HG03432 (cell line): ENCODE measurements around the gene SLC35G1.

Experiments used
- ATAC-seq: cut with Tn5 transposase; IDR thresholded peaks from one replicate; pipeline ENCODE4 v1.9.1; 2021; ENCODE audit warnings: mild to moderate bottlenecking, moderate library complexity; ENCODE audit not compliant: unreplicated experiment

The SLC35G1 gene, protein sequence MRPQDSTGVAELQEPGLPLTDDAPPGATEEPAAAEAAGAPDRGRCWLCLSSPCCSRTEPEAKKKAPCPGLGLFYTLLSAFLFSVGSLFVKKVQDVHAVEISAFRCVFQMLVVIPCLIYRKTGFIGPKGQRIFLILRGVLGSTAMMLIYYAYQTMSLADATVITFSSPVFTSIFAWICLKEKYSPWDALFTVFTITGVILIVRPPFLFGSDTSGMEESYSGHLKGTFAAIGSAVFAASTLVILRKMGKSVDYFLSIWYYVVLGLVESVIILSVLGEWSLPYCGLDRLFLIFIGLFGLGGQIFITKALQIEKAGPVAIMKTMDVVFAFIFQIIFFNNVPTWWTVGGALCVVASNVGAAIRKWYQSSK

DNA sequence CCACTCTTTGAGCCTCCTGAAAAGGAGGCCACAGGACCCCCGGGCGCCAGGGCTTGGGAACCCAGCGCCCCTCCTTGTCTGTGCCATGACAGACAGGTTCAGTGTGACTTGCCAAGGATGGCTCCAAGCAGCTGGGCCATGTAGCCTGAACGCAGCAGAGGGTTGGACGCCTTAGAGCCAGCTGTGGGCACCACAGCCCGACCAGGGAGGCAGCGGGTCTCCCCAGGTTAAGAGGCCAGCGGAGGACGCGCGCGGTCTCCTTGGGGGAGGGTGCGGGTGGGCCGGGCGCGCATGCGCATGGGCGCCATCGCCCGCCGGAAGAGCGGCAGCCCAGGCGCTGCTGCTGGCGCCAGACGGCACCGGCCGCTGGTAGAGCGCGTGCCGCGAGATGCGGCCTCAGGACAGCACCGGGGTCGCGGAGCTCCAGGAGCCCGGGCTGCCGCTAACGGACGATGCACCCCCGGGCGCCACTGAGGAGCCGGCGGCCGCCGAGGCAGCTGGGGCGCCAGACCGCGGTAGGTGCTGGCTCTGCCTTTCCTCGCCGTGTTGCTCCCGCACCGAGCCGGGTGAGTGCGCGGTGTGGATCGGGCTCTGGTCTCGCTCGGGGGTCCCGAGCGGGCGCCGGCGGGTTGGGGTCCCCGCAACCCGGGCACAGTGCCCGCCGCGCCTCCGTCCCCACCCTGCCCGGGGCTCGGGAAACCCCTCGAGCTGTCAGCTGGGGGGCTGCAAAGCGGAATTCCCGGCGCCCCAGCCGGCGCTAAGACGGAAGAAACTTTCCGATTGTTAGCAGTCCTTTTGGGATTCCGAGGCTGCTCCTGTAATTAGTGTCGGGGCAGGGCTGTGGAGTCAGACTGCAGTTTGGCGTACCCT is at the start of gene SLC35G1:
Gene SLC35G1 (plus strand): TSS at position 333 of the 870 bp plus-strand sequence. CDS start 56 bp downstream, at position 389.
- ATAC-seq: peak; percentile 96

GRCh38 chr10:93844979-93845626 is 48.7 kb upstream of the SLC35G1 start:
- no peak for ATAC-seq

- ATAC-seq: no peak
Measured at GRCh38 chr10:93849593-93849992, 44.2 kb upstream of the SLC35G1 start.

DNA sequence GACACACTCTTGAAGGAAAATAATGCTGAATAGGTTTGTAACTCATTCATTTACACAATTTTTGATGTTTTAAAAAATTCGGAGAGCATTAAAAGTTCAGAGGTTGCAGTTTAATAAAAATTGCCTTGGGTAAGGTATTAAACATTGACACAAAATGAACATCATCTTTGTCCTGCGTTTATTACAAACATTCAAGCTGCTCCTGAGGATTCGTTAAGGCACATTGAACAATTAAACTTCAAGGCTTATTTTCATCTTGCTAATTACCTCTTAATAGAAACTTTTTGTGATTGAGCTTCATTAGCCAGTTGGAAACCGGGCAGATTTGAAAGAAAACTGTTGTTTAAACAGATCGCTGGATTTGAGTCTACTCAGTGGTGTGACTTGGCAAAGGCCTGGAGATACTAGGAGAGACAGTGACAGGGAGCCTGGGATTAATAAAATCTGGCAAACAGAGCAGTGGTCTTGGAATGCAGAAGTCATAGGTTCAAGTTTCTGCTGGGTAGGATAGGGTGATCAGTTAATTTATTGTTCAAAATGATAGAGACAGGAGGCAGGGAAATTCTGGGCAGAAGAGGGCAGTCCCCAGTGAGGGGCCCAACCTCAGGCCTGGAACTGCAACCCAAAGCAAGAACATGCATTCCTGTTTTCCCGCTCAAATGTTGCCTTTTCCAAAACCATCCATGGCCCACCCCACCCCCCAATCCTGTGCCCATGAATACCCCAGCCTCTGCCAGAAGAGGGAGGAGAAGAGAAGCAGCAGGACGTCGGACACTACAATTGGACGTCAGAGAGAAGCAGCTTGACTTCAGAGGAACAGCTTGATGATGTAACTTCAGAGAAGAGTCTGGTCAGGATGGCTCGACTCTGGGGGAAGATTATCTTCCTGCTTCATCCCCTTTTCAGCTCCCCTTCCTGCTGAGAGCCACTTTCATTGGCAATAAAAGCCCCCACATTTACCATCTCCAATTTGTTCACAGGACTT is 43.5 kb upstream of the SLC35G1 start:
- ATAC-seq: no peak

GRCh38 chr10:93851169-93851568 is 42.6 kb upstream of the SLC35G1 start:
- ATAC-seq: no peak

GRCh38 chr10:93852476-93853095 is 41.2 kb upstream of the SLC35G1 start:
- ATAC-seq: no peak

GRCh38 chr10:93854975-93855374 is 38.8 kb upstream of the SLC35G1 start:
- no peak for ATAC-seq

GRCh38 chr10:93856349-93857145 is 37.2 kb upstream of the SLC35G1 start:
- ATAC-seq: no peak

DNA sequence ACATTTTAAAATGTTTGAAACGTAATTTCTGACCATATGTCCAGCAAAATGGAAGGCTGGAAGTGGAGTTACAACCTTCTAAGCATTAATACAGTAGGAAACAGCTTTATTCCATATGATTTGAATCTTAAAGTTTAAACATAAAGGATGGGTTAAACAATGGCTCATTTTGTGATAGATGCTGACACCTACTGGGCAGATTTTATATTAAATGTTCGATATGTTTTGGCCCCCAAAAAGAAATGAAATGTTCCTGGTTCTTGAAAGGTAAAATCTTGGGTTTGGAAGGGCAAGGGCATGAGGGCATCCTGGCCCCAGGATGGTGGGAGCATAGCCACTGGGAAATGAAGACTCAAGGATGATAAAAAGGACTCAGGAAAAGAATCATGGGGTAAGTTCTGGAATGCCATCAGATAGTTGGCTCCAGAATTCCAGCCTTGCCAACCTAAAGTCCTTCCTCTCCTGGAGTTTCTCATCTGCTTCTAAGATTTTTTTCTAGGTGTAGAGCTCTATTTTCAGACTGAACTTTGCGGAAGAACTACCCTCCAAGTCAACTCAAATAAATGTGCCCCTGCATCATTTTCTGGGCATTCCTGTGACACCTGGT is 34.6 kb upstream of the SLC35G1 start:
- ATAC-seq: no peak

DNA sequence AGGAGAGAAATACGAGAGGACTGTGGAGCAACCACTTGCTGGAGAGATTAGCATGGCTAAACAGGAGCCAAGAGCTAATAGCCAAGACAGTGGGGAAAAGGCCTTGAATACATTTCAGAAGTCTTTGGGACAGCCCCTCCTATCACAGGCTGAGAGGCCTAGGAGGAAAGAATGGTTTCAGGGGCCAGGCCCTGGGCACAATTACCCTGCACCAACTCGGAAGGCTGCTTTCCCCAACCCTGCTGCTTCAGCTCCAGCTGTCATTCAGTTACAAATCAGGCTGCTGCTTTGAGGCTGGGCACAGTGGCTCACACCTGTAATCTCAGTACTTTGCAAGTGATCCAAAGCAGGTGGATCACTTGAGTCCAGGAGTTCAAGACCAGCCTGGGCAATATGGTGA is 32.0 kb upstream of the SLC35G1 start:
- ATAC-seq: no peak

DNA sequence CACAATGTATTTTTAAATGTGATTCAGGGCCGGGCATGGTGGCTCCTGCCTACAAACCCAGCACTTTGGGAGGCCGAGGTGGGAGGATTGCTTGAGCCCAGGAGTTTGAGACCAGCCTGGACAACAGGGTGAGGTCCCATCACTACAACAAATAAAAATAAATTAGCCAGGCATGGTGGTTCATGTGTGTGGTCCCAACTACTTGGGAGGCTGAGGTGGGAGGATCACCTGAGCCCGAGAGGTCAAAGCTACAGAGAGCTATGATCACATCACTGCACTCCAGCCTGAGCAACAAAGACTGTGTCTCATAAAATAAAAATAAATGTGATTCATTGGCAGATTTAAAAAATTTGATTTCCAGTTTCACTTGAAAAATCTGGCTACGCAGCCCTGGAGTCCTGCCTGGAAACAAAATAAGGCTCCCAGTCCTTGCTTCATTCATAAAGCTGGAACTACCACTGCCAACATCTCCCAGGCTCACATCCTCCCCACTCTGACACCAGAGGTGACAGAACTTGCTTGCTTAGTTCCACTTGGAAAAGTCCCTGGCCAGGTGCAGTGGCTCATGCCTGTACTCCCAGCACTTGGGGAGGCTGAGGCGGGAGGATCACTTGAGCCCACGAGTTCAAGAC is 27.9 kb upstream of the SLC35G1 start:
- no peak for ATAC-seq

- no peak for ATAC-seq
Measured at GRCh38 chr10:93867525-93867924, 26.3 kb upstream of the SLC35G1 start.

DNA sequence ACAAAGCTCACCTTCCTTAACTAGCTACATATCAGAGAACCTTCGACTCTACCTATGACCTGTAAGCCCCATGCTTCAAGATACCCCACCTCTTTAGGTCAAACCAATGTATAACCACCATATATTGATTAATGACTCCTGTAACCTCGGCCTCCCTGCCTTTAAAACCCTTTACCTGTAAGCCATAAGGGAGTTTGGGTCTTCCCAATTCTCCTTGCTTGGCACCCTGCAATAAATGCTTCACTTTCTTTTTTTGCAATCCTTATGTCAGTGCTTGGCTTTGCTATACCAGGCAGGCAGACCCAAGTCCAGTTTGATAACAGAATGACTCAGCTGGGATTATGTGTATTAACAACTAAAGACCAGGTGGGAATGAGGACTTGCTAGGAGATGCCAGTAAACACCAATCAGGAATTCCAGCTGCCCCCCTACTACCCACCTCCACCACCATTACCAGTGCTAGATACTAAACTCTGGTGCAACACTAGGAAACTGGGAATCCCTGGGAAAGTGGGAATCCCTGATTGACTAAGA is 22.0 kb upstream of the SLC35G1 start:
- ATAC-seq: no peak

DNA sequence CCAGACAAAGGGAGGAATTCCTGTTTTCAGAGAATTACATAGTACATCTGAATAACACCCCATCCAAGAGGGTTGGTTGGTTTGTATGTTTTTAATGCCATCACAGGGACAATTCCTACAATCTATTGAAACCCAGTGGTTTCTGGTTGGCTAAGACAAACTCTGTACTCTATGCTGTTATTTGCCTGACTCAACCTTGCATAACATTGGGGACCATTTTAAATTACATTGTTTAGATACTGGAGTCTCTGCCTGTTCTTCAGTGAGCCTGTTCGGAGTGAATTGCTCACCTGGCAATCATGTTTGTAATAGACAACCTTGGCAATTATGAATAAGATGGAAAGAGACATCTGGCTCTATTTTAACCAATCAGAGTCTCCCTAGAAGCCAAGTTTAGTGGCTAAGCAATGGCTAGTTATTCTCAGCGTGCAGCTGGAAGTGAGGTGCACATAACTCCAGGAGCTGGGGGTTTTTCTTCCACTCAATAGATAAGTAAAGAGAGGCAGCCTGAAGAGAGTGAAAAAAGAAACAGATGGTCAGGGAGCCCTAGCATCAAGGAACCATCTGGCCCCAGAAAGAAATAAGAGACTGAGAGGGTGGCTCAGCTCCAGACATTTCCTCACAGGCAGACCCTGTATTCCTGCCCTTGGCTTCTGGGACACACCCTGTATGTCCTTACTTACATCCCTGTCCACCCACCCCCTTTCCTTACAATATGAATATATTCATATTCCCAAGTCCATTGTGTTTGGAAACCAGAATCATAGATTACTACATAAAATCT is 21.2 kb upstream of the SLC35G1 start:
- no peak for ATAC-seq

- ATAC-seq: no peak
Measured at GRCh38 chr10:93873420-93874115, 20.2 kb upstream of the SLC35G1 start.

- no peak for ATAC-seq
Measured at GRCh38 chr10:93874309-93875031, 19.3 kb upstream of the SLC35G1 start.
